ENCODE results near the gene ELOVL6.
"Not testable (repeated sequence)": the region's sequence is repeated elsewhere in the genome, so short reads cannot be mapped to it uniquely, and the experiment has no call there.

ELOVL6 gene

GRCh38 chr4:110196206-110196870 lies 2.1 kb downstream of the ELOVL6 start:
- DNase-seq = no peak

- DNase-seq = no peak
These were observed 2.7 kb downstream of the ELOVL6 start for GRCh38 chr4:110195561-110196205.

GRCh38 chr4:110193822-110194761 lies 4.3 kb downstream of the ELOVL6 start:
- DNase-seq = no peak

- not testable (repeated sequence) for DNase-seq
These were observed 5.1 kb downstream of the ELOVL6 start for GRCh38 chr4:110193287-110193686.

- DNase-seq = no peak
These were observed 8.2 kb downstream of the ELOVL6 start for GRCh38 chr4:110190249-110190648.

GRCh38 chr4:110188113-110188512 lies 10.3 kb downstream of the ELOVL6 start:
- DNase-seq = no peak

- no peak for DNase-seq
These were observed 13.6 kb downstream of the ELOVL6 start for GRCh38 chr4:110184791-110185155.

- DNase-seq = no peak
These were observed 14.2 kb downstream of the ELOVL6 start for GRCh38 chr4:110184140-110184790.

- no peak for DNase-seq
These were observed 14.8 kb downstream of the ELOVL6 start for GRCh38 chr4:110183643-110184042.

GRCh38 chr4:110183058-110183457 lies 15.4 kb downstream of the ELOVL6 start:
- DNase-seq = no peak

GRCh38 chr4:110181890-110182289 lies 16.5 kb downstream of the ELOVL6 start:
- no peak for DNase-seq

GRCh38 chr4:110175634-110176033 lies 22.8 kb downstream of the ELOVL6 start:
- no peak for DNase-seq

- DNase-seq = no peak
These were observed 25.4 kb downstream of the ELOVL6 start for GRCh38 chr4:110172972-110173371.

- DNase-seq = no peak
These were observed 26.4 kb downstream of the ELOVL6 start for GRCh38 chr4:110171971-110172370.

- no peak for DNase-seq
These were observed 27.6 kb downstream of the ELOVL6 start for GRCh38 chr4:110170861-110171260.

- DNase-seq = no peak
These were observed 32.8 kb downstream of the ELOVL6 start for GRCh38 chr4:110165382-110166286.

- DNase-seq = no peak
These were observed 33.6 kb downstream of the ELOVL6 start for GRCh38 chr4:110164856-110165255.

GRCh38 chr4:110164251-110164650 lies 34.2 kb downstream of the ELOVL6 start:
- no peak for DNase-seq

GRCh38 chr4:110163327-110164069 lies 34.9 kb downstream of the ELOVL6 start:
- no peak for DNase-seq

GRCh38 chr4:110160618-110161017 lies 37.8 kb downstream of the ELOVL6 start:
- no peak for DNase-seq

GRCh38 chr4:110159541-110159940 lies 38.9 kb downstream of the ELOVL6 start:
- no peak for DNase-seq

Measured in NCI-H2171 (cell line).